ENCODE data around the gene ENOX1.

The ENOX1 gene

DNA sequence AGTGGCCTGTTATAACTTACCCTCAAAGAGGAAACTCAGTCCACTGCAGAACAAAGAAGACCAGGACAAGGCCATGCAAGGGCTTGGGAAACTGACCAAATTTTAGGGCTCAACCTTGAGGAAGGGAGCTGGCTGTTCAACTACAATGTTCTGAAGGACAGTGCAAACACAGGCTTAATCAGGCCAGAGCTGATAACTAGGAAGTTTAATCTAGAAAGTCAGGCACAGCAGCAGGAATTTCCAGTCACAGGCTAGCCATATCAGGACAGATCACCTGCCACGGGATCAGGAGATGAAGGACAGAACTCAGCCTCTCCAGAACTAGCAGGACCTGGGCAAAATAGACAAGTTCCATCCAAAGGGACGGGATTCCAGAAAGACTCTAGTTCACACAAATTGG is 89.4 kb downstream of the ENOX1 start:
- no peak overlapping the region for H3K4me3 ChIP-seq (ENCODE audit: low read depth, low read length)
- H2BK12ac ChIP-seq (ENCODE audit: low read length), result no peak overlapping the region
- DNase-seq, result no peak
- no peak overlapping the region for H2AFZ ChIP-seq (ENCODE audit: insufficient read depth, low read length, poor library complexity)
- H3K14ac ChIP-seq (ENCODE audit: low read length), result no peak overlapping the region
- no peaks in the 10 kb centered on the region for H3K79me1 ChIP-seq (ENCODE audit: low read length)
- no peak overlapping the region for H3K4ac ChIP-seq (ENCODE audit: low read depth, low read length)
- no peak overlapping the region for H2BK120ac ChIP-seq (ENCODE audit: insufficient read depth, low read length, poor library complexity)
- no peak overlapping the region for H4K91ac ChIP-seq (ENCODE audit: low read depth, low read length)
- no peak overlapping the region for H4K8ac ChIP-seq (ENCODE audit: low read depth, low read length)
- no peak overlapping the region for H2AK5ac ChIP-seq (ENCODE audit: low read length)
- no peak overlapping the region for H3K18ac ChIP-seq (ENCODE audit: low read length)
- H3K9me3 ChIP-seq (ENCODE audit: insufficient read depth, low read depth, low read length), result no peaks in the 10 kb centered on the region
- H4K12ac ChIP-seq (ENCODE audit: low read depth, low read length), result no peak overlapping the region
- H2BK5ac ChIP-seq (ENCODE audit: low read depth, low read length, poor library complexity), result no peak overlapping the region
- no peaks in the 10 kb centered on the region for H3K36me3 ChIP-seq (ENCODE audit: control insufficient read depth in 1 of 2, insufficient read depth in 2 of 2, low read length in 2 of 2)
- no peaks in the 10 kb centered on the region for H3K4me1 ChIP-seq (ENCODE audit: control insufficient read depth in 1 of 2, insufficient read depth in 2 of 2, low read length in 2 of 2)
- no peak overlapping the region for H3K23ac ChIP-seq (ENCODE audit: low read length)
- no peaks in the 10 kb centered on the region for H3K79me2 ChIP-seq (ENCODE audit: control insufficient read depth, insufficient read depth, low read length, poor library complexity)
- H3K9ac ChIP-seq (ENCODE audit: low read length), result no peak overlapping the region
- no peaks in the 10 kb centered on the region for H3K27me3 ChIP-seq (ENCODE audit: insufficient read depth, low read length)
- H3K27ac ChIP-seq (ENCODE audit: low read depth, low read length), result no peak overlapping the region
- WGBS (ENCODE audit: extremely low coverage, insufficient coverage, insufficient read length), result no CpG with 5 or more reads among the region's 2 CpGs
- H3K4me2 ChIP-seq (ENCODE audit: low read length), result no peak overlapping the region

DNA sequence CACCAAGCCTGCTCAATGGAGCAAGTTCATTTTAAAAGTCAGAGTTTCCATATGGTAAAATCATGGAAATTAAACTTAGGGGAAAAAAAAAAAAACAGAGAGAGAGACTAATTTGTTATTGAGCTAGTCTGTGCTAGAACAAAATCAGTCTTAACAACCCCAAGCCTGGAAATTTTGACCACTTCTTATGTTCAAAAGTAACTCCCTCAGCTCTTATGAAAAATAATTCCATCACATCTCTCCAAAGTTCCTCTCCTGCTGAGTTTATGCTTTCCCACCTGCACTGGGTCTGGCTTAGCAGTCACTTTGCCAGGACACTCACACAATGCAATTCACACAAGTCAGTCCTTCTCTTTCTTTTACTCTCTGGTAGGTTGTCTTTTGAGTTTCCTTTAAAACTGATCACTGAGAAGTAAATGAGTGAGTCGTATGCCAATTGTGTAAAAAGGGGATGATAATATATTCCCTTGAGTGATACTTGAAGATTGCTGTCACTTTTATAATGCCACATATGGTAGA is 92.6 kb downstream of the ENOX1 start:
- no peak overlapping the region for H3K14ac ChIP-seq (ENCODE audit: low read length)
- no peak for DNase-seq
- no peaks in the 10 kb centered on the region for H3K9me3 ChIP-seq (ENCODE audit: insufficient read depth, low read depth, low read length)
- H2BK12ac ChIP-seq (ENCODE audit: low read length), result no peak overlapping the region
- H4K8ac ChIP-seq (ENCODE audit: low read depth, low read length), result no peak overlapping the region
- H4K91ac ChIP-seq (ENCODE audit: low read depth, low read length), result no peak overlapping the region
- no peak overlapping the region for H3K18ac ChIP-seq (ENCODE audit: low read length)
- H2BK120ac ChIP-seq (ENCODE audit: insufficient read depth, low read length, poor library complexity), result no peak overlapping the region
- no peak overlapping the region for H2BK5ac ChIP-seq (ENCODE audit: low read depth, low read length, poor library complexity)
- WGBS (ENCODE audit: extremely low coverage, insufficient coverage, insufficient read length), result no CpG with 5 or more reads among the region's 1 CpG
- no peak overlapping the region for H3K9ac ChIP-seq (ENCODE audit: low read length)
- no peak overlapping the region for H3K23ac ChIP-seq (ENCODE audit: low read length)
- H3K4me2 ChIP-seq (ENCODE audit: low read length), result no peak overlapping the region
- no peaks in the 10 kb centered on the region for H3K79me2 ChIP-seq (ENCODE audit: control insufficient read depth, insufficient read depth, low read length, poor library complexity)
- H2AK5ac ChIP-seq (ENCODE audit: low read length), result no peak overlapping the region
- no peaks in the 10 kb centered on the region for H3K36me3 ChIP-seq (ENCODE audit: control insufficient read depth in 1 of 2, insufficient read depth in 2 of 2, low read length in 2 of 2)
- H3K4me3 ChIP-seq (ENCODE audit: low read depth, low read length), result no peak overlapping the region
- H3K4me1 ChIP-seq (ENCODE audit: control insufficient read depth in 1 of 2, insufficient read depth in 2 of 2, low read length in 2 of 2), result no peaks in the 10 kb centered on the region
- H3K79me1 ChIP-seq (ENCODE audit: low read length), result no peaks in the 10 kb centered on the region
- no peak overlapping the region for H3K4ac ChIP-seq (ENCODE audit: low read depth, low read length)
- no peaks in the 10 kb centered on the region for H3K27me3 ChIP-seq (ENCODE audit: insufficient read depth, low read length)
- no peak overlapping the region for H2AFZ ChIP-seq (ENCODE audit: insufficient read depth, low read length, poor library complexity)
- H3K27ac ChIP-seq (ENCODE audit: low read depth, low read length), result no peak overlapping the region
- no peak overlapping the region for H4K12ac ChIP-seq (ENCODE audit: low read depth, low read length)

DNA sequence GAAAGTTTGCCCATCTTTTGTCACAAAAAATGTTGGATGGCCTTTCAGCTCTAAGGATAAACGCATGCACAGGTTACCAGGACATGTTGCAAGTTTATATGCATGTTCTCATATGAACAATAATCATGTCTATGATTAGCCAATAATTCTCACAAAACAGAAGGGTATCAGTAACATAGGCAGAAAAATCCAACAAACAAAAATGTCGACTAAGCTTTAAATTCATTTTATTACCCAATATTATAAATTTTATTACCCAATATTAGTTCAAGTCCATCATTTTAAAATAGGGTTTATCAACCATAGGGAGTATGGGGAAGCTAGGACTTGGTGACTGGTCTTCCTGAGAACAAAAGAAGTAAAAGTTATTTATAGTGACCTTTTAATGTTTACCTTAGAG is 93.1 kb downstream of the ENOX1 start:
- no peak overlapping the region for H3K9ac ChIP-seq (ENCODE audit: low read length)
- WGBS (ENCODE audit: extremely low coverage, insufficient coverage, insufficient read length), result 100% methylated on average over 1 of the region's 2 CpGs
- H2BK120ac ChIP-seq (ENCODE audit: insufficient read depth, low read length, poor library complexity), result no peak overlapping the region
- no peak overlapping the region for H3K4me2 ChIP-seq (ENCODE audit: low read length)
- H3K79me1 ChIP-seq (ENCODE audit: low read length), result no peaks in the 10 kb centered on the region
- no peaks in the 10 kb centered on the region for H3K4me1 ChIP-seq (ENCODE audit: control insufficient read depth in 1 of 2, insufficient read depth in 2 of 2, low read length in 2 of 2)
- H3K4ac ChIP-seq (ENCODE audit: low read depth, low read length), result no peak overlapping the region
- H3K18ac ChIP-seq (ENCODE audit: low read length), result no peak overlapping the region
- H3K36me3 ChIP-seq (ENCODE audit: control insufficient read depth in 1 of 2, insufficient read depth in 2 of 2, low read length in 2 of 2), result no peaks in the 10 kb centered on the region
- DNase-seq, result no peak
- H3K4me3 ChIP-seq (ENCODE audit: low read depth, low read length), result no peak overlapping the region
- no peak overlapping the region for H4K91ac ChIP-seq (ENCODE audit: low read depth, low read length)
- no peak overlapping the region for H3K23ac ChIP-seq (ENCODE audit: low read length)
- no peak overlapping the region for H2AFZ ChIP-seq (ENCODE audit: insufficient read depth, low read length, poor library complexity)
- no peak overlapping the region for H3K14ac ChIP-seq (ENCODE audit: low read length)
- no peak overlapping the region for H3K27ac ChIP-seq (ENCODE audit: low read depth, low read length)
- no peaks in the 10 kb centered on the region for H3K27me3 ChIP-seq (ENCODE audit: insufficient read depth, low read length)
- H2BK12ac ChIP-seq (ENCODE audit: low read length), result no peak overlapping the region
- no peak overlapping the region for H2BK5ac ChIP-seq (ENCODE audit: low read depth, low read length, poor library complexity)
- no peaks in the 10 kb centered on the region for H3K9me3 ChIP-seq (ENCODE audit: insufficient read depth, low read depth, low read length)
- H2AK5ac ChIP-seq (ENCODE audit: low read length), result no peak overlapping the region
- H3K79me2 ChIP-seq (ENCODE audit: control insufficient read depth, insufficient read depth, low read length, poor library complexity), result no peaks in the 10 kb centered on the region
- H4K8ac ChIP-seq (ENCODE audit: low read depth, low read length), result no peak overlapping the region
- no peak overlapping the region for H4K12ac ChIP-seq (ENCODE audit: low read depth, low read length)

DNA sequence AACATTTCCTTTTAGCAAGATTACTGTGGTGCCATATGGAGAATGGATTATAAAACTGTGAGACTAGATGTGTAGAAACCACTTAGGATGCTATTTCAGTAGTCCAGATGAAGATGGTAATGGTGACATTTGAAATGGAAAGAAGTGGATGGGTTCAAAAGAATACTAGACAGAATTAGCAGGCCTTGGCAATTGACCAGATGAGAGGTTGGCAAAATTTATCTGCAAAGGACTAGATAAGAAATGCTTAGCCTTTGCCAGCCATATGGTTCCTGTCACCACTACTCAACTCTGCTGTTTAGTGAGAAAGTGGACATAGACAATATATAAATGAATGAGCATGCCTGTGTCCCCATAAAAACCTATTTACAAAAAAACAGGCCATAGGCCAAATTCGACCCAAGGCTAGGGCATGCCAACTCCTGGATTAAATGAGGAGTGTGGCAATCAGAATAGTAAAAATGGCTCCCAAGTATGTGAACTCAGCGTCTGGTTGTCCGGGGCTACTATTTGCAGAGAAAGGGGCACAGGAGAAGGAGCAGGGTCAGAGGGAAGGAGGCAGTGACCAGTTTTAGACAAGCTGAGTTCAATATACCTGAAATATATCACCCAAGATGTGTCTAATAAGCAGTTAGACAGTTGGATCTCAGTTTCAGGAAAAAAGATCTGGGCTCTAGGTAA is 98.4 kb downstream of the ENOX1 start:
- Histone ChIP-seq H3K14ac (ENCODE audit: low read length) (no peak overlapping the region), H3K4ac (ENCODE audit: low read depth, low read length) (no peak overlapping the region), H2AK5ac (ENCODE audit: low read length) (no peak overlapping the region), H3K27me3 (ENCODE audit: insufficient read depth, low read length) (no peaks in the 10 kb centered on the region), H4K8ac (ENCODE audit: low read depth, low read length) (no peak overlapping the region), H3K27ac (ENCODE audit: low read depth, low read length) (no peak overlapping the region), H3K79me2 (ENCODE audit: control insufficient read depth, insufficient read depth, low read length, poor library complexity) (no peaks in the 10 kb centered on the region), H3K18ac (ENCODE audit: low read length) (no peak overlapping the region), H3K79me1 (ENCODE audit: low read length) (no peaks in the 10 kb centered on the region), H2BK12ac (ENCODE audit: low read length) (no peak overlapping the region), H2AFZ (ENCODE audit: insufficient read depth, low read length, poor library complexity) (no peak overlapping the region), H3K36me3 (ENCODE audit: control insufficient read depth in 1 of 2, insufficient read depth in 2 of 2, low read length in 2 of 2) (no peaks in the 10 kb centered on the region), H2BK120ac (ENCODE audit: insufficient read depth, low read length, poor library complexity) (no peak overlapping the region), H4K12ac (ENCODE audit: low read depth, low read length) (no peak overlapping the region), H4K91ac (ENCODE audit: low read depth, low read length) (no peak overlapping the region), H3K9me3 (ENCODE audit: insufficient read depth, low read depth, low read length) (no peaks in the 10 kb centered on the region), H3K4me3 (ENCODE audit: low read depth, low read length) (no peak overlapping the region), H3K9ac (ENCODE audit: low read length) (no peak overlapping the region), H3K4me1 (ENCODE audit: control insufficient read depth in 1 of 2, insufficient read depth in 2 of 2, low read length in 2 of 2) (peaks cover 6 to 8% of the 10 kb centered on the region in 2 experiments), H2BK5ac (ENCODE audit: low read depth, low read length, poor library complexity) (no peak overlapping the region), H3K4me2 (ENCODE audit: low read length) (no peak overlapping the region), H3K23ac (ENCODE audit: low read length) (no peak overlapping the region)
- no CpG with 5 or more reads among the region's 3 CpGs for WGBS (ENCODE audit: extremely low coverage, insufficient coverage, insufficient read length)
- DNase-seq, result no peak
